Stimulated activated CD8-positive, alpha-beta memory T cell treated with anti-CD3 and anti-CD28 coated beads, Interleukin-7, amount 100 ng/mL, for 48 hours (primary cell): ENCODE data around the gene GALNT12.

Source experiments
- DNase-seq, 2 donors: peaks; one replicate each; pipeline ENCODE4 v3.0.0-alpha.2; 2020; ENCODE audit warnings: low read depth in 1 of 2; ENCODE audit errors: extremely low read depth in 1 of 2

Gene GALNT12

GRCh38 chr9:98801561-98801960 lies 5.9 kb upstream of the GALNT12 start:
- DNase-seq = no peak

GRCh38 chr9:98801969-98802371 lies 5.5 kb upstream of the GALNT12 start:
- DNase-seq = no peak

DNA sequence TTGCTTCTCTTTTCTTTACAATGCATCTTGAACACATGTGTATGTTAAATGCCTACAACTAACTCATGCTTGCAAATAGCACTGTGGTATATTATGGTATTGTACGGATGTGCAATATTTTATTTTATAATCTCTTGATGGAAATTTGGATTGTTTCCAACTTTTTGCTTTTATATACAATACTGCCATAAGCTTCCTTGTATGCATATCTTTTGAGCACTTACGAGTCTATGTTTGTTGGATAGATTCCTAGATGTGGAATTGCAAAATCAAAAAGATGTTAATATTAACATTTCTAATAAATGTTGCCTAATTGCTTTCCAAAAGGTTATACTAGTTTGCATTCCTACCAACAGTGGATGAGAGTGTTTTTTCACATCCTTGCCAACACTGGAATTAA lies 3.4 kb upstream of the GALNT12 start:
- no peak for DNase-seq

DNA sequence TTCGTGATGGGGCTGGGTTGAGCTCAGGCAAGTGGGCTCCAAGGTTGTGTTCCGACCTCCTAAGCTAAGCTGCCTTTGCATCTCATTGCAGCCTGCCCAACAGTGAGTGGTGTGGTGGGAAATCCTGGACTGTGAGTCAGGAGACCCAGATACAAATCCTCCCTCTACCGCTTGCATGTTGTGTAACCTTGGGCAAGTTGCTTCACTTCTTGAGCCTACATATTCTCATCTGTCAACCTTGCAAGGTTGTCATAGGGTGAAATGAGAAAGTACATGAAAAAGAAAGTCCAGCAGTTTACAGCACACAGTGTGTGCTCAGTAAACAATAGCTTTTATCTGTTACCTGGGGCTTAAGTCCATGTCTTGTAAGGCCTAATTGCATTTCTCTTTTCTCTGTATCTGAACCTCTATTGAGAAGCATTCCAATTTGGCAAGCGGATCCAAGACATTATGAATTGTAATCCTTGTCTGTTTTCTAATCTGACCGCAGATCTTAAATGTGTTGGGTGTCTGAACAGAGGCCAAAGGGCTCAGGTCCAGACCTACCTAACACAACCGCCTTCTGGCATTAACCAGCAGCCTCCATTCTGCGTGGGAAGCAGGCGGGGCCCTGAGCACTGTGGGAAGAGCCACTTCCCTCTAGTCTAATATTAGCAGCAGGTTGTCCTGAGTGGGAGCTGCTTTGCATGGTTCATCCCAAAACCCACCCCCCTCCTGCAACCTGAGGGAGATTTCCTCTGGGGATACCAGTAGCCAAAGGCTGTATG lies 1.8 kb upstream of the GALNT12 start:
- DNase-seq = no peak

- DNase-seq = no peak
These were observed 955 bp upstream of the GALNT12 start for GRCh38 chr9:98806394-98807035.

DNA sequence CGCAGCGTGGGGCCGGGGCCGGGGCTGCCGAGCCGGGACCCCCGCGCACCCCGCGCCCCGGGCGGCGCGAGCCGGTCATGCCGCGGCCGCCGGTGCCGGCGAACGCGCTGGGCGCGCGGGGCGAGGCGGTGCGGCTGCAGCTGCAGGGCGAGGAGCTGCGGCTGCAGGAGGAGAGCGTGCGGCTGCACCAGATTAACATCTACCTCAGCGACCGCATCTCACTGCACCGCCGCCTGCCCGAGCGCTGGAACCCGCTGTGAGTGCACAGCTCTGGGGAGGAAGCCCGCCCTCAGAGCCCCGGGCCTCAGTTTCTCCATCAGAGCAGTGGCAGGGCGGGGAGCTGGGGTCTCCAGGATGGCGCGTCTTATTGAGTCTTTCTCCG lies 335 bp downstream of the GALNT12 start:
- DNase-seq = no peak

DNA sequence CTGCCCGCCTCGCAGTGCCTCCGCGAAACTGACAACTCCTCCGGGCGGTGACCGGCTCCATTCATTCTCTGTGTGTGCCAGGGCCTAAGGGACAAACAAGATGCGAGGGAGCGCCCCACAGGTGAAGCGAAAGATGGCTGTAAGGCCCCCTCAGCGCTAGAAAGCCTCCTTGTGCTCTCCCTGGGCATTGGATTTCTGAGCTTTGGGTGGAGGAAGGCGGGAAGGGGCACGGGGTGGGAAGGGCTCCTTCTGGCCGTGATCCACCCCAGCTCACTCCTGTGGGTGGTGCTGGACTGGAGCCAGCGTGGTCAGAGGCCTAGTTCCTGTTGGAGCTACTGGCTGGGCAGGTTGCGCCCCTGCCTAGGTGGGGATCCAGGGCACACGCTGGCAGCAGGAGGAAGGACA lies 943 bp downstream of the GALNT12 start:
- DNase-seq = no peak

DNA sequence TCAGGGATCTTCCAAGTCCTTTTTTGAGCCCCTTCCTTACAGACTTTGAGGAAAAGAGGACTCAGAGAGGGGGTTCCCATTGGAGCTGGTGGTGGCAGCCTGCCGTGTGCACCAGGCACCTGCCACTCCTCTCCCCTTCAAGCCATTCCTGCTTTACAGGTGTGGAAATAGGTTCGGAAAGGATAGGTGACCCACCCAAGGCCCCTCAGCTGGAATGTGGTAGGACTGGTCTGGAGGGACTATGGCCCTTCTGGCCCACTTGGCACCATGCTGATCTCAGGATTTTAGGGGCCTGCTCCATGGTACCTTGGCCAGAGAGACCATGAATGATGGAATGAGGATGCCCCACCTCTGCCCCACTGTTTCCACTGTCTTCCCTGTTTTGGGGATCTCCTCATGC lies 1.4 kb downstream of the GALNT12 start:
- no peak for DNase-seq

DNA sequence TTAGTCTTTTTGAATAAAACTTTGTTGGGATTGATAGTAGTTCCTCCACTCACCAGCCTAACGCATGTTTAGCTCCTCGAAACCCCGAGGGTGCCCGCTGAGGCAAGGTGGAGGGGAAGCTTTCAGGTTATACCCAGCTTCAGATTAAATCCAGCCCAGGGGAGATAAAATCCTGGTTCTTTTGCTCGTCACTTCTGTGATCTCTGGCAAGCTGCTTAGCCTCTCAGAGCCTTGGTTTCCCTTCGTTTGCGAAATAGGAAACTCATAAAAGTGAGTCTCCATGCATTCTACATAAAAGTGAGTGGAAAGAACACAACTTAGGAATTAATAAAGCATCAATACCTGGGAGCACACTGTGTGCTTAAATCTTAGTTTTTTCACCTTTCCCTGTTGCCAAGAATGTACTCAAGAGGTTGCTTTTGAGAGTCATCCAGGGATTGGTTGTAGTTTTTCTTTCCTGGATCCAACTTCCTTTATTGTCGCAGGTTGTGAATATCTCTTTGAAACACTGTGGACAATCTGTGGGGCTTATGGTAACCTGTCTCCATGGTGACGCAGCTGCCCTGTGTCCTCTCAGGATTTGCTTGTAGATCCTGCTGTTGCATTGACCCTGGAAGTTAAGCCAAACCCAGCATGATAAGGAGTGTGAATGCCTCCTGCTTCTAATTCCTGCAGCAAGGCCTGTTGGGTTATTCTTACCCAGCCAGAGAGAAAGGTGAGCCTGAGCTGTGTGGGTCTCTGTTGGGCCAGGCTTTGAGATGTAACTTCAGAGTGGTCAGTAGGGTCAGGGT lies 2.0 kb downstream of the GALNT12 start:
- no peak for DNase-seq

DNA sequence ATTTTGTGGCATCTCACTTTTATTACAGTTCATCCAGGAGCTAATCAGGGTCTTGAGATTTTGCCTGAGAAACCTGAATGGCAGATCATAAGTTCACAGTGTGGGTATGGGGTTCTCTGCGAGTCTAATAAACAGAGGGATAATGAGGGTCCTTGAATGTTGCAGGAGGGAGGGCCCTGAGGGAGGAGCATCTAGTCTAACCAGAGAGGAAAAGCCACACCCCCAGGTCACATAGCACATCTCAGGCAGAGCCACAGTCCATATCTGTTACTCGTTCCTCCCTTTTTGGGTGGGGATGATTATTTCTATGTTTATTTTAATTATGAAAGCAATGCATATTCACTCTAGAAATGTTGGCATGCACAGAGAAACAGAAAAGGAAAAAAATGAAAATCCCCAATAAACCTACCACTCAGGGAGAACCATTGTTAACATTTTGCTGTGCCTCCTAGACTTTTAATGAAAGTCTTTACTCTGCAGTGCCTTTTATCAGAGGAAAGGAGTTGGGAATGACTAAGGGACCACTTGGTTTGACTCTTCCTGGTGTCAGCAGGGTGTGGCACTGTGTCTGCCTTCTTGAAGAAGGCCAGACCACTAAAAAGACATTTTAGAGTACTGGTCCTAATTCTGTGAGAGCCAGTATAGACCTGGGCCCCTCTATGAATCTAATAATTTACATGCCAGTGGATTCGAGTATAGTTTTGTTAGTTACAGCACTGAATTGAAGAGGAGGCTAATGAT lies 2.8 kb downstream of the GALNT12 start:
- no peak for DNase-seq

DNA sequence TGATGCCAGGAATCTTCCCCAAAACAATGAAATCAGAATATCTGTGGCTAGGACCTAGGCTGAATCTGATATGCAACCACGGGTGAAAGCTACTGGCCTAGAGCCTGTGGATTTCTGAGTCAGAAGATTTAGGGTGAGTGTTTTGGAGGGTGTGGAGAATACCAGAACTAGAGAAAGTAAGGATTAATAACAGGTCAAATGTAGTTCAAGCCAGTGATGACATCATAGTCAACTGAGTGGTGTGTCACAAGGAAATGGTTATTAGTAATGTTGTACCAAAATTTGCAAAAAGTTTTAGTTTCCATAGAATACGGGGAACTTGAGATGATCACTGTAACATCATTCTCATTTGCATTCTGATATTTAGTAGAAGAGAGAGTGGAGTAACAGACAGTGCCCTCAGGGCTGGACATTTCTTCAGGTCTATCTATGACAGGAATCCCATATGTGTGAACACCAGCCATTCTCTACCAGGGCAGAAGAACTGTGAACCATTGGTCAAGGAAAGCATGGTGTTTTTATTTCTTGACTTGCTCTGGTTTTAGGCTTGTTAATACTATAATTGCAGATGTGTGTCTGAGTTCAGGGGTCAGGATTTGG lies 3.7 kb downstream of the GALNT12 start:
- DNase-seq = no peak

- DNase-seq = no peak
These were observed 8.0 kb downstream of the GALNT12 start for GRCh38 chr9:98815391-98815951.

DNA sequence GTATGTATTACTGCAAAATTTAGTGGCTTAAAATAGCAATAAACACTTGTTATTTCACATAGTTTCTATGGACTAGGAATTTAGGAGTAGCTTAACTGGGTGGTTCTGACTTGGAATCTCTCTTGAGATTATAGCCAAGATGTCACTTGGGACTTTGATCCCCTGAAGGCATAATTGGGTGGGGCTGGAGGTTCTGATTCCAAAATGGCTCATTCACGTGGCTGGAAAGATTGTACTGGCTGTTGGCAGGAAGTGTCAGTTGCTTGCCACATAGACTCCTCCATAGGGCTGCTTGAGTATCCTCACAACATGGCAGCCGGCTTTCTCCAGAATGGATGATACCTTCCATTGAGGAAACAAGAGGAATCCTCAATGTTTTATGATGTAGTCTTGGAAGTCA lies 11.3 kb downstream of the GALNT12 start:
- no peak for DNase-seq

GRCh38 chr9:98819231-98819630 lies 11.8 kb downstream of the GALNT12 start:
- DNase-seq = no peak

DNA sequence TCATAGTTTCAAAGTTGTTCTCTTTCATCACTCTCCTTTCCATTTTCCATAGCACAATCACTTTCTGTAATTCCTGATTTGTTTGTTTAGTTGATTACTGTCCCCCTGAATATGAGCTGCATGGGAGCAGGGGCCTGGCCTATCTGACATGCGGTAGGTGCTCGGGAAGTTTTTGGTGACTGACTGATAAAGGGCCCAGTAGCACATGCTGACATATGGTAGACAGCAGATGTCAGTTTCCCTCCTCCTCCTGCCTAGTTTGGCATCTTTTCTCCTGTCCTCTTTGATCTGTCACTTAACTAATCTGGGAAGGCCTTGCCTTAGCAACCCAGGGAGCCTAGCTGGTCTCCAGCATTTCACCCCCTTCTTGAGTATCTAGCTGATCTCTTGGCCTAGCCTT lies 14.4 kb downstream of the GALNT12 start:
- DNase-seq = no peak

DNA sequence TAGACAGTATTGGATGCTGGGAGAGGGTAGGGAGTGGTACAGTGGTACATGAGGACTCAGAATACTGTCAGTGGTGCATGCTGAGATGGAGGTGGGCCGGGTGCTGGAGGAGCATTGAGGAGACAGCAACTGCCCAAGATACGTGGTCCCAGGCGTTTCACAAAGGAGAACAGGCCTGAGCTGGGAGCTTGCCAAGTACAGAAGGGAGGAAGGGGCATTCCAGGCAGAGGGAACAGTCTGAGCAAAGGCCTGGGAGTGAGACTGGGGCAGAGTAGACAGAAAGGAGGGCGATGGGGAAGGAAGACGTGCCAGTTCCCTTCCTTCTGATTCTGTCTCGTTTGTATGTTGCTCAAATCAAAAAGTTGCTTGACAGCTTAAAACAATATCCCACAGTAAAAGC lies 15.2 kb downstream of the GALNT12 start:
- DNase-seq = no peak

- no peak for DNase-seq
These were observed 16.3 kb downstream of the GALNT12 start for GRCh38 chr9:98823666-98824334.

DNA sequence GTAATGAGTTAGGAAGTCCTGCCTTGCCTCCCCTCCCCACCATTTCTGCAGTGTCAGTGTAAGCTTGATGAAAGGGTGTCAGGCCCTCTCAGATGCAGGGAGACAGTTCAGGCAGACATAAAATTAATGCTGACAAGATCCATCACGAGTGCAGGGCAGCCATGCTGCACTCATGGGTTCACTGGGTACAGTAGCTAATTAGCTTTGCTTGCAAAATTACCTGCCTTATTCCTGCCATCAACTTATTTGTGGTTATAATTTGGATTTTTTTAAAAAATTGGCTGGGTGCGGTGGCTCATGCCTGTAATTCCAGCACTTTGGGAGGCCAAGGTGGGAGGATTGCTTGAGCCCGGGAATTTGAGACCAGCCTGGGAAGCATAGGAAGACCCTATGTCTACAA lies 17.9 kb downstream of the GALNT12 start:
- no peak for DNase-seq

- DNase-seq = no peak
These were observed 19.2 kb downstream of the GALNT12 start for GRCh38 chr9:98826716-98827115.

GRCh38 chr9:98829766-98830165 lies 22.3 kb downstream of the GALNT12 start:
- no peak for DNase-seq
